Loucy (cell line): Measurements from ENCODE around the gene STX1A.

Experiments used
- EZH2phosphoT487 ChIP-seq: fragments of 200-600 bp; IDR thresholded peaks from 2 replicates; pipeline ENCODE4 v1.6.1; 2018; ENCODE audit warnings: antibody characterized with exemption, mild to moderate bottlenecking, moderate library complexity, borderline replicate concordance
- TF ChIP-seq, protein P1 (sequence below): fragments of 200-600 bp; sonication (generic); conservative IDR thresholded peaks from 2 replicates; pipeline ENCODE4 v1.5.1; 2014; ENCODE audit warnings: mild to moderate bottlenecking, antibody characterized with exemption, low read length

DNA sequence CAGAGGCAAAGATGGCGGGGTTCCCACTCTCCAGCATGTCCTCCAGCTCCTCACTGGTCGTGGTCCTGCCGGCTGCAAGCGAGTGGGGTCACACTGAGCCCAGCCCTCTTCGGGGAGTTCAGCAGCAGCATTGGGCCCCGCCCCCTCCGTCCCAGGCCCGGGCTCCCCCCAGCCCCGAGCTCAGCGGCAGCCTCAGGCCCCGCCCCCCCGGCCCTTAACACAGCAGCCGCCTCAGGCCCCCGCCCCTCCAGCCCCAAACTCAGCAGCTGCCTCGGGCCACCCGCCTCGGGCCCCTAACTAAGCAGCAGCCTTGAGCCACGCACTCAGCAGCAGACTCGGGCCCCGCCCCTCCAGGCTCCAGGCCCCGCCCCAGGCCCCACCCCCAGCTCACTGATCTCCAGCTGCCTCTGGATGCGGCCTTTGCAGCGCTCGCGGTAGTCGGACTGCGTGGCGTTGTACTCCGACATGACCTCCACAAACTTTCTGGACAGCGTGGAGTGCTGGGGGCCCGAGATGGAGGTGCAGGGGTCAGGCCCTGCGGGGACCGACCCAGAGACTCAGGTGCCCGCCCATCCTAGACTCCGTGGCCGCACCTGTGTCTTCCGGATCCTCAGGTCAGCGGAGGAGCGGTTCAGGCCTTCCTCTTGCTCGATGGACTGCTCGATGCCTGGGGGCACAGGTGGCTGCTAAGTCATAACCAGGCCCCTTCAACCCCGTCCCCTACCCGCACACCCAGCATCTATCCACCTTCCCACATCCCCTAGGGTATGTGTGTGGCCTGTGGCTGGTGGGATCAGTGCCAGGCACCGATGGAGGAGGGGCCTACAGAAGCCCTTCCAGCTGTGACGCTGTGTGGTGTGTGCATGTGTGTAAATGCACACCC is 15.5 kb downstream of the STX1A start:
- TF ChIP-seq, protein P1, sequence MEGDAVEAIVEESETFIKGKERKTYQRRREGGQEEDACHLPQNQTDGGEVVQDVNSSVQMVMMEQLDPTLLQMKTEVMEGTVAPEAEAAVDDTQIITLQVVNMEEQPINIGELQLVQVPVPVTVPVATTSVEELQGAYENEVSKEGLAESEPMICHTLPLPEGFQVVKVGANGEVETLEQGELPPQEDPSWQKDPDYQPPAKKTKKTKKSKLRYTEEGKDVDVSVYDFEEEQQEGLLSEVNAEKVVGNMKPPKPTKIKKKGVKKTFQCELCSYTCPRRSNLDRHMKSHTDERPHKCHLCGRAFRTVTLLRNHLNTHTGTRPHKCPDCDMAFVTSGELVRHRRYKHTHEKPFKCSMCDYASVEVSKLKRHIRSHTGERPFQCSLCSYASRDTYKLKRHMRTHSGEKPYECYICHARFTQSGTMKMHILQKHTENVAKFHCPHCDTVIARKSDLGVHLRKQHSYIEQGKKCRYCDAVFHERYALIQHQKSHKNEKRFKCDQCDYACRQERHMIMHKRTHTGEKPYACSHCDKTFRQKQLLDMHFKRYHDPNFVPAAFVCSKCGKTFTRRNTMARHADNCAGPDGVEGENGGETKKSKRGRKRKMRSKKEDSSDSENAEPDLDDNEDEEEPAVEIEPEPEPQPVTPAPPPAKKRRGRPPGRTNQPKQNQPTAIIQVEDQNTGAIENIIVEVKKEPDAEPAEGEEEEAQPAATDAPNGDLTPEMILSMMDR: no peak
- no peak for TF ChIP-seq EZH2phosphoT487
